Gastroesophageal sphincter (tissue), 3 donors: Measurements from ENCODE around the gene ARL11.

Experiments
- POLR2AphosphoS5 ChIP-seq: sonication (generic); formaldehyde crosslinking; IDR thresholded peaks from one replicate; pipeline ENCODE4 v1.6.1; 2017; ENCODE audit warnings: antibody characterized with exemption
- TF ChIP-seq, protein P1 (sequence below), 4 experiments: fragments of 200-600 bp in 2 of 4; fragments of 450-650 bp in 2 of 4; sonication (generic) in 1 of 4; IDR thresholded peaks; one replicate each; pipeline ENCODE4 v1.5.1; 2017 to 2019; ENCODE audit warnings: antibody characterized with exemption in 4 of 4, mild to moderate bottlenecking in 2 of 4, moderate library complexity in 2 of 4

DNA sequence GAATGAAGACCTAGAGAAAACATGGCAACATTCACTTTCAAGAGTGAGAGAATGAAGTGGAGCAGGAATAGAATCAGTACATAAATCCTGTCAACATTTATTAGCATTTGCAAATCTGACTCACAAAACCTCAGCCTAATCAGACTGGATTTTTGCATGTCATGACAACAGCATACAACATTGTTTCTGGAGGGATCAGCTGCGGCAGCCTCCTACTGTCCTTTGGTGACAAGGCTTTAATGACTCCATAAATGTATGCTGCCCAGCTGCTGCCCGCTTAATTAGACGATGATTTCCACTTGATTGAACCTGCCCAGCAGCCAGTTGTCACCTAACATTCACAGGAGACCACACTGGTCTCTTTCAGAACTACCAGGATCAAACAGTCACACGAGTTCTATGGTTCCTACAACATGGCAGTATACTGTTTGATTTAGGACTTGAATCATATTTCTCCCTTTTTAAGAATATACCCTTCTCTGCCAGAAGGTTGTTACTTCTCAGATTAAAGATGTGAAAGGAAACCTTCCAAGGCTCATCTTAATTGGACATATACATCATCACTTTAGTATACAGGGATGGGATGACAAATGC lies 53.6 kb downstream of the ARL11 start:
- TF ChIP-seq, protein P1, sequence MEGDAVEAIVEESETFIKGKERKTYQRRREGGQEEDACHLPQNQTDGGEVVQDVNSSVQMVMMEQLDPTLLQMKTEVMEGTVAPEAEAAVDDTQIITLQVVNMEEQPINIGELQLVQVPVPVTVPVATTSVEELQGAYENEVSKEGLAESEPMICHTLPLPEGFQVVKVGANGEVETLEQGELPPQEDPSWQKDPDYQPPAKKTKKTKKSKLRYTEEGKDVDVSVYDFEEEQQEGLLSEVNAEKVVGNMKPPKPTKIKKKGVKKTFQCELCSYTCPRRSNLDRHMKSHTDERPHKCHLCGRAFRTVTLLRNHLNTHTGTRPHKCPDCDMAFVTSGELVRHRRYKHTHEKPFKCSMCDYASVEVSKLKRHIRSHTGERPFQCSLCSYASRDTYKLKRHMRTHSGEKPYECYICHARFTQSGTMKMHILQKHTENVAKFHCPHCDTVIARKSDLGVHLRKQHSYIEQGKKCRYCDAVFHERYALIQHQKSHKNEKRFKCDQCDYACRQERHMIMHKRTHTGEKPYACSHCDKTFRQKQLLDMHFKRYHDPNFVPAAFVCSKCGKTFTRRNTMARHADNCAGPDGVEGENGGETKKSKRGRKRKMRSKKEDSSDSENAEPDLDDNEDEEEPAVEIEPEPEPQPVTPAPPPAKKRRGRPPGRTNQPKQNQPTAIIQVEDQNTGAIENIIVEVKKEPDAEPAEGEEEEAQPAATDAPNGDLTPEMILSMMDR (IDR thresholded peaks at IDR 0.05): no peak
- no peak for TF ChIP-seq POLR2AphosphoS5
